Ammon's horn (tissue), 1 donor: Measurements from ENCODE around the gene PAPSS2.
A peak's percentile ranks its signal among the peaks of the same experiment; 100 is the strongest.
"Not testable (repeated sequence)": the region's sequence is repeated elsewhere in the genome, so short reads cannot be mapped to it uniquely, and the experiment has no call there.

Source experiments
- DNase-seq: peaks from one replicate; pipeline ENCODE4 v3.0.0-alpha.2; 2016; ENCODE audit warnings: low spot score

The PAPSS2 gene

GRCh38 chr10:87659571-87660483, at the start of gene PAPSS2:
PAPSS2 (plus strand) TSS chr10:87659878; CDS start chr10:87659982, 104 bp downstream.
- peak; percentile 46 for DNase-seq

DNA sequence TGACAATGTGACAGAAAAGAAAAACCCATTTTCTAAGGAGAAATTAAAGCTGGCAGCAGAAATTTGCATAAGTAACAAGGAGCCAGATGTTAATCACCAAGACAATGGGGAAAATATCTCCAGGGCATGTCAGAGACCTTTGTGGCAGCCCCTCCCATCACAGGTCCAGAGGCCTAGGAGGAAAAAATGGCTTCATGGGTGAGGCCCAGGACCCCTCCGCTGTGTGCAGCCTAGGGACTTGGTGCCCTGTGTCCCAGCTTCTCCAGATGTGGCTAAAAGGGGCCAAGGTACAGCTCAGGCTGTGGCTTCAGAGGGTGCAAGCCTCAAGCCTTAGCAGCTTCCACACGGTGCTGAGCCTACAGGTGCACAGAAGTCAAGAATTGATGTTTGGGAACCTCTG, 48.3 kb upstream of the PAPSS2 start:
- DNase-seq = not testable (repeated sequence)

DNA sequence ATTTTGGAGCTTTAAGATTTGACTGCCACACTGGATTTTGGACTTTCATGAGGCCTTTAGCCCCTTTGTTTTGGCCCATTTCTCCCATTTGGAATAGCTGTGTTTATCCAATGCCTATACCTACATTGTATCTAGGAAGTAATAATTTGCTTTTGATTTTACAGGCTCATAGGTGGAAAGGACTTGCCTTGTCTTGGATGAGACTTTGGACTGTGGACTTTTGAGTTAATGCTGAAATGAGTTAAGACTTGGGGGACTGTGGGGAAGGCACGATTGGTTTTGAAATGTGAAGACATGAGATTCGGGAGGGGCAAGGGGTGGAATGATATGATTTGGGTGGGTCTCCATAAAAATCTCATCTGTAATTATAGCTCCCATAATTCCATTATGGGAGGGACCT, 47.6 kb upstream of the PAPSS2 start:
- no peak for DNase-seq

- DNase-seq = no peak
These were observed 45.9 kb upstream of the PAPSS2 start for GRCh38 chr10:87613751-87614150.

GRCh38 chr10:87615856-87616255, 43.8 kb upstream of the PAPSS2 start:
- DNase-seq = no peak

GRCh38 chr10:87617503-87617902, 42.2 kb upstream of the PAPSS2 start:
- DNase-seq = no peak

- DNase-seq = no peak
These were observed 40.9 kb upstream of the PAPSS2 start for GRCh38 chr10:87618566-87619423.

DNA sequence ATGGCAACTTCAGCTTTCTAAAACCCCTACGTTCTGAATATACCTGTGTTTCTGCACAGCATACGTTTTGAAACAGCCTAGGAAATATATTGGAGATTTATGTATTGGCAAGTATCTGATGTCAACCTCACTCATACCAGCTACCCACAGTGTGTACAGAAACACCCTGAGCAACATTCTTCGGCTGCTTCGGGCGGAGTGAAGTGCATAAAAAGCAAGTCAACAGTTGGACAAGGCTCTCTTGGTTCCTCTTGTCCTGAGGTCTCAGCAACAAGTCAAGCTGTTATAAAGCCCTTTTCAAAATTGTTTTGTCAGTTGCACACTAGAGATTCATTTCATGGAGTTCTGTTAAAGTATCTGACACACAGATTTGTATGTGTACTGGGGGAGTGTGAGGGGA, 40.0 kb upstream of the PAPSS2 start:
- no peak for DNase-seq

DNA sequence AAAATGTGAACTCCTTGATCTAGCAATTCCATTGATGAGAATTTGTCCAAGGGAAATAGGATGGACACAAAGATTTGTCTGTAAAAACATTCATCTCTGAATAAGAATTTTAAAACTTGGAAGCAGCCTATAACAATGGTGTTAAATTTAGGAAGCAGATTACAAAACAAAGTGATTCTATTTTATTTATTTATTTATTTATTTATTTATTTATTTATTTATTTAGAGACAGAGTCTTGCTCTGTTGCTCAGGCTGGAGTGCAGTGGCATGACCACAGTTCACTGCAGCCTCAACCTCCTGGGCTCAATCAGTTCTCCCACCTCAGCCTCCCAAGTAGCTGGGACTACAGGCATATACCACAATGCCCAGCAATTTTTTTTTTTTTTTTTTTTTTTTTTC, 38.2 kb upstream of the PAPSS2 start:
- DNase-seq = not testable (repeated sequence)

DNA sequence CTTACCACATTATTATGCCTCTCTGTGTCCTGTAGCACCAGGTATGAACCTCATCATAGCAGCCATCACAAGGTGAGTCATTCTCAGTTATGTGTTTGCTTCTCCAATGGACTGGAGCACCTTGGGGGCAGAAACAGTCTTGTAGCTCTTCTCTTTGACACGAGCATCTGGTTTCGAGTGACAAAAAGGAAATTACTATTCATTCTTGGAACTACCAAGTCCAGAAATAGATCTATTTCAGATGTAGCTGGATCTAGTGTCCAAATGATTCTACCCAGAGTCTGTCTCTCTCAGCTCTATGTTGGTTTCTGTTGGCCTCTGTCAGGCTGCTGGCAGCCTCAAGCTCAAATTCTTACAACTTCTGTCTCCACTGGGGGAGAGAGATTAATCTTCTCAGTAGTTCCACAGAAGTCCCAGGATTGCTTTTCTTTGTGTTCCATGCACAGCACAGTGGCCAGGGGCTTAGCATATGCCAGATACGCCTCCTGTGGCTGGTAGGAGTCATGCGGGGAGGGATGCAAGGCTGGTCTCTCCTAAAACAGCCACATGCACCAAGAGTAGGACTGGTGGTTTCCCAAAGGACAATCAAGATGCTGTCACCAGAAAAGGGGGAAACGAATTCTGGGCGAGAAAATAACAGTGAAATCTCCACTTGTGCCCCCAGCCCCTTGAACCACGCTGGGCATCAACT, 37.2 kb upstream of the PAPSS2 start:
- DNase-seq = no peak

GRCh38 chr10:87623191-87623590, 36.5 kb upstream of the PAPSS2 start:
- no peak for DNase-seq

GRCh38 chr10:87625661-87626060, 34.0 kb upstream of the PAPSS2 start:
- DNase-seq = no peak

GRCh38 chr10:87626422-87626892, 33.2 kb upstream of the PAPSS2 start:
- DNase-seq = no peak

DNA sequence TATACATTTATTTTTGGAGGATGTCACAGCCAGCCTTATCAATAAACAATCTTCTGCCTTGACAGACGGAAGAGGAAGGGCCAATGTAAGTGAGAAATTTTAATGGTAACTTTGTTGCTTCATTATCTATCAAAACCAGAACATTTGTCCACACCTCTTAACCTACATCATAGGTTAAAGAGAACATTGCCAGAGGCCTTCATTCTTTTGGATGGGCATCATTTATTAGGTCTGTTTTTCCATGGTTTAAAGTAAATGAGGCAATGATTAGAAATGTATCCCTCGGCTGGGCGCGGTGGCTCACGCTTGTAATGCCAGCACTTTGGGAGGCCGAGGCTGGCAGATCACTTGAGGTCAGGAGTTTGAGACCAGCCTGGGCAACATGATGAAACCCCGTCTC, 29.5 kb upstream of the PAPSS2 start:
- no peak for DNase-seq

DNA sequence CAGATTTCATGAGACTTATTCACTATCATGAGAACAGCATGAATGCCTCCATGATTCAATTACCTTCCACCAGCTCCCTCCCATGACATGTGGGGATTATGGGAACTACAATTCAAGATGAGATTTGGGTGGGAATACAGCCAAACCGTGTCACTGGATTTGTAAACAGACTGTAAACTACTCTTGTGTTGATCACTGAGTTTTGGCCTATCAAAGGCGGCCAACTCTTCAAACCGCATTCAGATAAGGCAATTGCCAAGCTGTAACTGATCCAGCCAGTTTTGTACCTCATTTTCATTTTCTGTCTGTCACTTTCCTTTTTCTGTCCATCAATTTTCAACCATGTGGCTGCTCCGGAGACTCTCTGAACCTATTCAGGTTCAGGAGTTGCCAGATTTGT, 27.2 kb upstream of the PAPSS2 start:
- no peak for DNase-seq

DNA sequence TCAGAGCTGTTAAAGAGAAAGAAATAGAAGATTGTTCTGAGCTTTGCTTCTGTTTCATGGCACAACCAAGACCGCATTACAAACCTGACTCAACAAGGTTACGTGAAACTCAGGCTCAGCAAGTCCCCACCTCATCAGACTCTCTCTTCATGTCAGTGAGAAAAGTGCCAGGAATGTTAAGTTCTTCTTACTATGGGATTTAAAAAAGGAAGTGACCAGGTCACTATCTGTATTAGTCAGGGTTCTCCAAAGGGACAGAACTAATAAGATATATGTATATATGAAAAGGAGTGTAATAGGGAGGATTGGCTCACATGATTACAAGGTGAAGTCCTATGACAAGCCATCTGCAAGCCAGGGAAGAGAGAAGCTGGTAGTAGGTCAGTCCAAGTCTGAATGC, 25.4 kb upstream of the PAPSS2 start:
- DNase-seq = no peak

- no peak for DNase-seq
These were observed 24.0 kb upstream of the PAPSS2 start for GRCh38 chr10:87635498-87636312.

DNA sequence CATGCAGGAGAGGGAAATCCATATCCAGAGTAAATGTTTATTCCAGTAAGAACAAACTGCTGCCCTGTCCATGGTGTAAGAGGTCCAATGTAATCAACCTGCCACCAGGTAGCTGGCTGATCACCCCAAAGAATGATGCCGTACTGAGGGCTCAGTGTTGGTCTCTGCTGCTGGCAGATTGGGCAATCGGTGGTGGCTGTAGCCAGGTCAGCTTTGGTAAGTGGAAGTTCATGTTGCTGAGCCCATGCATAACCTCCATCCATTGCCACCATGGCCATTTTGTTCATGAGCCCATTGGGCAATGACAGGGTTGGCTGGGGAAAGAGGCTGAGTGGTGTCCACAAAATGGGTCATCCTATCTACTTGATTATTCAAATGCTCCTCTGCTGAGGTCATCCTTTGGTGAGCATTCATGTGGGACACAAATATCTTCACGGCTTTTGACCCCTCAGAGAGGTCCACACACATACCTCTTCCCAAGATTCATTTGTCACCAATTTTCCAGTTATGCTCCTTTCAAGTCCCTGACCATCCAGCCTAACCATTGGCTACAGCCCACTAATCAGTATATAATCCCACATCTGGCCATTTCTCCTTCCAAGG, 23.3 kb upstream of the PAPSS2 start:
- no peak for DNase-seq

- DNase-seq = no peak
These were observed 20.2 kb upstream of the PAPSS2 start for GRCh38 chr10:87639493-87639892.

DNA sequence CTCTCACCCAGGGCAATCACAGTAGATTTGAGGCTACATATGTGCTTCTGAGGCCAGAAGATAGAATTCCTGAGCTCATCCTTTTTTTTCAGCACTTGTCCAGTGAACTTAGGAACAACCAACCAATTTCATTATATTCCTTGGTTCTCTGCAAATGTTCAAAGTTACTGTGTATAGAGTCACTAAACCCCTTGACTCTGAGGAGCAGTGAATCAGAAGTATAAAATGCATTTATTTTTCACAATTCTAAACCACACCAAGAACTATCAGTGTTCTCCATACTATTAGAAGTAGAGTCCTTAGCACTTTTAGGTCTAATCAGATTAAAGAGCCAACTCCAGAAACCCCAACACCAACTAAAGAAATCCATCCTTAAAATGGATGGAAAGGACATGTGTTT, 19.6 kb upstream of the PAPSS2 start:
- DNase-seq = no peak

DNA sequence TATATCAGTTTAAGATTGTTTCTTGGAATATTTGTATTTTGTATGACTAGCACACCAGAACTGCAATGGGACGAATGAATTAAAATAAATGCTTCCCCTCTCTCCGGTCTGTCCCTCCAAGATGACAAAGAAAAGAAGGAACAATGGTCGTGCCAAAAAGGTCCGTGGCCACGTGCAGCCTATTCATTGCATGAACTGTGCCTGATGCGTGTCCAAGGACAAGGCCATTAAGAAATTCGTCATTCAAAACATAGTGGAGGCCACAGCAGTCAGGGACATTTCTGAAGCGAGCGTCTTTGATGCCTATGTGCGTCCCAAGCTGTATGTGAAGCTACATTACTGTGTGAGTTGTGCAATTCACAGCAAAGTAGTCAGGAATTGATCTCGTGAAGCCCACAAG, 17.2 kb upstream of the PAPSS2 start:
- no peak for DNase-seq
